Measurements from ENCODE around the gene FAM13B. TPM values are rescaled to one million over a fixed set of nuclear protein-coding genes. Genes with fewer than 3 reads are reported as not detected.
"Not testable (repeated sequence)": the region's sequence is repeated elsewhere in the genome, so short reads cannot be mapped to it uniquely, and the experiment has no call there.

Gene FAM13B
- total RNA-seq, 5 donors from 2014 or later (not counting 1 experiment from before 2014, with no cell fraction given), result 43.4 to 53.7 (median 49.6) TPM

GRCh38 chr5:138029501-138029900, 3.4 kb downstream of the FAM13B start:
- peaks cover 75 to 84% (median 80%) of the 10 kb centered on the region in 3 donors for H3K4me1 Mint-ChIP-seq
- no peak overlapping the region for H3K4me3 ChIP-seq (ENCODE audit: control insufficient read depth in 1 of 2, extremely low read depth in 1 of 2, low read length in 1 of 2)
- ChIA-PET CTCF (interaction anchor here in 1 of 2 donors (0.6 kb wide), 1 partner anchor 102 kb away, joined by 3 read pairs; no protein-coding TSS in a partner anchor), POLR2A (interaction anchor here (0.7 to 1.1 kb wide), 4 partner anchors 9 to 344 kb away, joined by 3 to 6 read pairs (median 4); no protein-coding TSS in a partner anchor)
- 44% methylated on average over 1 of the region's 2 CpGs for WGBS (ENCODE audit: insufficient coverage)
- peak overlapping the region; percentile 41 for H3K27ac ChIP-seq (ENCODE audit: low read length)
- H3K36me3 ChIP-seq (ENCODE audit: control insufficient read depth in 2 of 2, extremely low read depth in 1 of 2, insufficient read depth in 1 of 2, low read length in 1 of 2), result no peaks in the 10 kb centered on the region
- DNase-seq (no peak), ATAC-seq (replicated peaks in 1 of 4) (no peak)
- H3K36me3 Mint-ChIP-seq, result peaks cover 8% of the 10 kb centered on the region
- peak overlapping the region; percentile 3 to 99 (median 31) for H3K4me3 Mint-ChIP-seq
- peaks cover 16 to 52% of the 10 kb centered on the region in 2 experiments for H3K4me1 ChIP-seq (ENCODE audit: control insufficient read depth in 1 of 2, extremely low read depth in 1 of 2, insufficient read depth in 2 of 2, low read length in 2 of 2)
- H3K27me3 Mint-ChIP-seq, result no peaks in the 10 kb centered on the region
- H3K27ac Mint-ChIP-seq, result peak overlapping the region; percentile 20 to 59
- H3K9me3 ChIP-seq, result no peaks in the 10 kb centered on the region
- no peaks in the 10 kb centered on the region for H3K27me3 ChIP-seq (replicated peaks in 1 of 2; ENCODE audit: control insufficient read depth in 2 of 2, extremely low read depth in 1 of 2, insufficient read depth in 2 of 2, low read length in 1 of 2)
- no peaks in the 10 kb centered on the region for H3K9me3 Mint-ChIP-seq

DNA sequence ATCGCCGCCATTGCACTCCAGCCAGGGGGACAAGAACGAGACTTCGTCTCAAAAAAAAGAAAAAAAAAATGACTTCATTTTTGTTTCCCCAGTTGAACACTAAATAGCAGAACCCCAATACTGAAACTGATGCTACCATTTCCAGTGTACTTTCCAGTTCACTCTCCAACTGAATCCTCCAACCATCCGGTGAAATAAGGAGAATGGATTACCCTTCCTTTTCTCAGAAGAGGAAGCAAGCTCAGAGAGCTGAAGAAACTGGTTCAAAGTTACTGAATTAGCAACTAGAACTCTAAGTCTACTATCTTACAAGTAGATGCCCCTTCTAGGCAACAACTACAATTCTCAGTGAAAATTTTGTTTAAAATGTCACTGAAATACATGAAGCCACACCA, 3.9 kb downstream of the FAM13B start:
- CTCF ChIA-PET, result no interaction called here

GRCh38 chr5:138028262-138028970, 4.5 kb downstream of the FAM13B start:
- CTCF ChIA-PET; DNase-seq; H3K9me3 Mint-ChIP-seq; ATAC-seq (replicated peaks in 1 of 4); H3K27me3 Mint-ChIP-seq; H3K9me3 ChIP-seq; H3K4me3 ChIP-seq (ENCODE audit: control insufficient read depth in 1 of 2, extremely low read depth in 1 of 2, low read length in 1 of 2); H3K27ac Mint-ChIP-seq; H3K27ac ChIP-seq (ENCODE audit: low read length); H3K36me3 Mint-ChIP-seq; H3K36me3 ChIP-seq (ENCODE audit: control insufficient read depth in 2 of 2, extremely low read depth in 1 of 2, insufficient read depth in 1 of 2, low read length in 1 of 2); H3K27me3 ChIP-seq (replicated peaks in 1 of 2; ENCODE audit: control insufficient read depth in 2 of 2, extremely low read depth in 1 of 2, insufficient read depth in 2 of 2, low read length in 1 of 2): not testable (repeated sequence)
- POLR2A ChIA-PET, result interaction anchor here (0.6 to 1.0 kb wide), 3 partner anchors 8 to 277 kb away, joined by 3 to 5 read pairs (median 3); no protein-coding TSS in a partner anchor
- peaks cover 14 to 53% of the 10 kb centered on the region in 2 experiments for H3K4me1 ChIP-seq (ENCODE audit: control insufficient read depth in 1 of 2, extremely low read depth in 1 of 2, insufficient read depth in 2 of 2, low read length in 2 of 2)
- WGBS (ENCODE audit: insufficient coverage), result 96% methylated on average over 7 of the region's 12 CpGs
- Mint-ChIP-seq H3K4me3 (peak overlapping the region in 2 of 3 donors; percentile 6 to 45), H3K4me1 (peaks cover 80 to 86% (median 84%) of the 10 kb centered on the region in 3 donors)

More for the DNA sequence above, 3.9 kb downstream of the FAM13B start:
- Mint-ChIP-seq H3K9me3 (no peaks in the 10 kb centered on the region), H3K4me1 (peaks cover 80 to 86% (median 84%) of the 10 kb centered on the region in 3 donors), H3K27me3 (no peaks in the 10 kb centered on the region), H3K4me3 (peak overlapping the region in 2 of 3 donors; percentile 18 to 99), H3K36me3 (peaks cover 8% of the 10 kb centered on the region), H3K27ac (no peak overlapping the region)
- no peaks in the 10 kb centered on the region for H3K36me3 ChIP-seq (ENCODE audit: control insufficient read depth in 2 of 2, extremely low read depth in 1 of 2, insufficient read depth in 1 of 2, low read length in 1 of 2)
- no CpG with 5 or more reads among the region's 5 CpGs for WGBS (ENCODE audit: insufficient coverage)
- peak overlapping the region; percentile 41 for H3K27ac ChIP-seq (ENCODE audit: low read length)
- DNase-seq (no peak), ATAC-seq (replicated peaks in 1 of 4) (no peak)
- H3K4me1 ChIP-seq (ENCODE audit: control insufficient read depth in 1 of 2, extremely low read depth in 1 of 2, insufficient read depth in 2 of 2, low read length in 2 of 2), result peaks cover 16 to 52% of the 10 kb centered on the region in 2 experiments
- no peaks in the 10 kb centered on the region for H3K9me3 ChIP-seq
- POLR2A ChIA-PET, result interaction anchor here (0.7 kb wide), 2 partner anchors 8 to 343 kb away, joined by 3 to 5 read pairs; no protein-coding TSS in a partner anchor
- no peaks in the 10 kb centered on the region for H3K27me3 ChIP-seq (replicated peaks in 1 of 2; ENCODE audit: control insufficient read depth in 2 of 2, extremely low read depth in 1 of 2, insufficient read depth in 2 of 2, low read length in 1 of 2)
- no peak overlapping the region for H3K4me3 ChIP-seq (ENCODE audit: control insufficient read depth in 1 of 2, extremely low read depth in 1 of 2, low read length in 1 of 2)

DNA sequence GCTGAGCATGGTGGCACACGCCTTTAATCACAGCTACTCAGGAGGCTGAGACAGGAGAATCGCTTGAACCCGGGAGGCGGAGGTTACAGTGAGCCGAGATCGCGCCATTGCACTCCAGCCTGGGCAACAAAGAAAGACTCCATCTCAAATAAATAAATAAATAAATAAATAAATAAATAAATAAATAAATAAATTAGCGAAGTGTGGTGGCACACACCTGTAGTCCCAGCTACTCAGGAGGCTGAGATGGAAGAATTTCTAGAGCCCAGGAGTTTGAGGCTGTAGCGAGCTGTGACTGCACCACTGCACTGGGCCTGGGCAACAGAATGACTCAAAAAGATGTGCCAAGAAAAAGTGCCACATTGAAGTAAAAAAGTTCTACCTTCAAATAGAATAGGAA, 6.1 kb downstream of the FAM13B start:
- DNase-seq; ATAC-seq (replicated peaks in 1 of 4); H3K36me3 Mint-ChIP-seq; H3K27ac ChIP-seq (ENCODE audit: low read length); H3K27me3 Mint-ChIP-seq; H3K4me3 ChIP-seq (ENCODE audit: control insufficient read depth in 1 of 2, extremely low read depth in 1 of 2, low read length in 1 of 2); H3K9me3 ChIP-seq; H3K27ac Mint-ChIP-seq; H3K9me3 Mint-ChIP-seq; H3K27me3 ChIP-seq (replicated peaks in 1 of 2; ENCODE audit: control insufficient read depth in 2 of 2, extremely low read depth in 1 of 2, insufficient read depth in 2 of 2, low read length in 1 of 2); H3K36me3 ChIP-seq (ENCODE audit: control insufficient read depth in 2 of 2, extremely low read depth in 1 of 2, insufficient read depth in 1 of 2, low read length in 1 of 2): not testable (repeated sequence)
- no CpG with 5 or more reads among the region's 9 CpGs for WGBS (ENCODE audit: insufficient coverage)
- ChIA-PET CTCF (interaction anchor here (0.7 kb wide), 2 partner anchors 151 to 397 kb away, joined by 3 read pairs; no protein-coding TSS in a partner anchor), POLR2A (interaction anchor here in 1 of 2 donors (0.6 kb wide), 1 partner anchor 476 kb away, joined by 7 read pairs; no protein-coding TSS in a partner anchor)
- peaks cover 12 to 55% of the 10 kb centered on the region in 2 experiments for H3K4me1 ChIP-seq (ENCODE audit: control insufficient read depth in 1 of 2, extremely low read depth in 1 of 2, insufficient read depth in 2 of 2, low read length in 2 of 2)
- Mint-ChIP-seq H3K4me1 (peaks cover 90 to 93% (median 92%) of the 10 kb centered on the region in 3 donors), H3K4me3 (peak overlapping the region in 1 of 3 donors; percentile 45)

DNA sequence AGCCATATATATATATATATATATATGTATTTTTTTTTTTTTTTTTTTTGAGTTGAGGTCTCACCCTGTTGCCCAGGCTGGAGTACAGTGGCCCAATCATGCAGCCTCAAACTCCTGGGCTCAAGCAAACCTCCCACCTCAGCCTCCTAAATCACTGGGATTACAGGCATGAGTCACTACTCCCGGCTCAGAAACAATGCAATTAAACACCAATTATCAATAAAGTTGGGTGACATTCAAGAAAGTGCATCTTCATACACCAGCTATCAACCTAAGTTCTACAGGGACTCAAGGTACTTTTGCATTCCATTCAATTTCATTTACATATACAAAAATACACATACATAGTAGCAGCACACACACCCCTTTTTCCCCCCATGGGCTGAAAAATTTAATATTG, 7.6 kb downstream of the FAM13B start:
- peak overlapping the region in 2 of 3 donors; percentile 16 to 22 for H3K4me3 Mint-ChIP-seq
- H3K4me1 Mint-ChIP-seq, result peaks cover 85 to 87% (median 86%) of the 10 kb centered on the region in 3 donors
- H3K4me3 ChIP-seq (ENCODE audit: control insufficient read depth in 1 of 2, extremely low read depth in 1 of 2, low read length in 1 of 2), result no peak overlapping the region
- peaks cover 0 to 6% of the 10 kb centered on the region in 2 donors for H3K36me3 ChIP-seq (ENCODE audit: control insufficient read depth in 2 of 2, extremely low read depth in 1 of 2, insufficient read depth in 1 of 2, low read length in 1 of 2)
- H3K27me3 ChIP-seq (replicated peaks in 1 of 2; ENCODE audit: control insufficient read depth in 2 of 2, extremely low read depth in 1 of 2, insufficient read depth in 2 of 2, low read length in 1 of 2), result no peaks in the 10 kb centered on the region
- ChIA-PET POLR2A (no interaction called here), CTCF (no interaction called here)
- no peak for ATAC-seq (replicated peaks in 1 of 4)
- DNase-seq, result no peak
- 100% methylated on average over 1 of the region's 1 CpG for WGBS (ENCODE audit: insufficient coverage)
- no peak overlapping the region for H3K27ac Mint-ChIP-seq
- H3K4me1 ChIP-seq (ENCODE audit: control insufficient read depth in 1 of 2, extremely low read depth in 1 of 2, insufficient read depth in 2 of 2, low read length in 2 of 2), result peaks cover 4 to 42% of the 10 kb centered on the region in 2 experiments
- H3K27me3 Mint-ChIP-seq, result no peaks in the 10 kb centered on the region
- peaks cover 8% of the 10 kb centered on the region for H3K36me3 Mint-ChIP-seq
- H3K9me3 ChIP-seq, result no peaks in the 10 kb centered on the region
- no peak overlapping the region for H3K27ac ChIP-seq (ENCODE audit: low read length)
- no peaks in the 10 kb centered on the region for H3K9me3 Mint-ChIP-seq

DNA sequence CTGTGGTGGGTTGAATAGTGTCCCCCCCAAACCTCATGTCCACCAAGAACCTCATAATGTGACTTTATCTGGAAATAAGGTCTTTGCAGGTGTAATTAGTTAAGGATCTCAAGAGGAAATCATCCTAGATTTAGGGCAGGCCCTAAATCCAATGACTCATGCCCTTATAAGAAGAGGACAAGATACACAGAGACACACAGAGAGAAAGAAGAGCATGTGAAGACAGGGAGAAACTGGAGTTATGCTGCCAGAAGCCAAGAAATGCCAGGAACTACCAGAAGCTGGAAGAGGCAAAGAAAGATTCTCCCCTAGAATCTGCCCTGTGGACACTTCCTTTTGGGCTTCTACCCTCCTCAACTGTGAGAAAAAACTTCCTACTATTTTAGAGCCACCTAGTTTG, 8.8 kb downstream of the FAM13B start:
- Mint-ChIP-seq H3K27me3 (no peaks in the 10 kb centered on the region), H3K27ac (no peak overlapping the region), H3K36me3 (peaks cover 11% of the 10 kb centered on the region), H3K9me3 (no peaks in the 10 kb centered on the region), H3K4me3 (no peak overlapping the region), H3K4me1 (peaks cover 75 to 78% (median 75%) of the 10 kb centered on the region in 3 donors)
- peaks cover 0 to 12% of the 10 kb centered on the region in 2 donors for H3K36me3 ChIP-seq (ENCODE audit: control insufficient read depth in 2 of 2, extremely low read depth in 1 of 2, insufficient read depth in 1 of 2, low read length in 1 of 2)
- DNase-seq (no peak), ATAC-seq (replicated peaks in 1 of 4) (no peak)
- H3K9me3 ChIP-seq, result no peaks in the 10 kb centered on the region
- H3K27ac ChIP-seq (ENCODE audit: low read length), result no peak overlapping the region
- no peak overlapping the region for H3K4me3 ChIP-seq (ENCODE audit: control insufficient read depth in 1 of 2, extremely low read depth in 1 of 2, low read length in 1 of 2)
- no peaks in the 10 kb centered on the region for H3K27me3 ChIP-seq (replicated peaks in 1 of 2; ENCODE audit: control insufficient read depth in 2 of 2, extremely low read depth in 1 of 2, insufficient read depth in 2 of 2, low read length in 1 of 2)
- ChIA-PET POLR2A (interaction anchor here in 1 of 2 donors (0.7 kb wide), 1 partner anchor 18 kb away, joined by 3 read pairs; no protein-coding TSS in a partner anchor), CTCF (no interaction called here)
- H3K4me1 ChIP-seq (ENCODE audit: control insufficient read depth in 1 of 2, extremely low read depth in 1 of 2, insufficient read depth in 2 of 2, low read length in 2 of 2), result peaks cover 0 to 36% of the 10 kb centered on the region in 2 experiments
